ENCODE data around the gene ZBTB40. TPM values are rescaled to one million over a fixed set of nuclear protein-coding genes. Genes with fewer than 3 reads are reported as not detected.

Gene ZBTB40
- total and polyA plus RNA-seq, 7 donors, result 3.8 to 14.1 (median 10.0) TPM

DNA sequence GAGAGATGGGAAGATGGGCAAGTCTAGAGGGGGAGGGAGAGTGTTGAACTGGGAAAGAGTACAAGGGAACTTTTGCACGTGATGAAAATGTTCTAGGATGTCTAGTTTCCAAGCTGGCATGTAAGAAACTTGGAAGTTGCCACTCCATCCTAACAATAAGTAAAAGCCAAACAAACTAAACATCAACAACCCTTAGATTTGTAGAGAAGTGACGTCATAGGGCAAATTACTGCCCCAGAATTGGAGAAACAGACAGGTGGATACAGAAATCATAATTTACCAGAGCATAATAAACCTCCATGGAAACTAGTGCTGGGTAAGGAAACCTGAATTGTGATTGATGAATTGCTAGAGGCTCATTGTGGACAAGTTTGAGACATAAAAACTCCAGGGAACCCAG, 14.7 kb upstream of the ZBTB40 start:
- intact Hi-C loops (cut with DNase I), result no loop called here
- DNase-seq (no peak), ATAC-seq (no peak)
- Histone ChIP-seq H3K27me3 (ENCODE audit: insufficient read depth in 3 of 3, low read length in 2 of 3) (no peaks in the 10 kb centered on the region), H3K9me3 (peaks cover 19% of the 10 kb centered on the region), H3K27ac (no peak overlapping the region), H3K4me3 (no peak overlapping the region), H3K4me1 (no peaks in the 10 kb centered on the region), H3K36me3 (ENCODE audit: insufficient read depth in 1 of 2, low read depth in 1 of 2) (no peaks in the 10 kb centered on the region)
- WGBS, 3 donors, result 51 to 76% (median 62%) methylated on average over 2 of the region's 2 CpGs
- TF ChIP-seq, protein P1, sequence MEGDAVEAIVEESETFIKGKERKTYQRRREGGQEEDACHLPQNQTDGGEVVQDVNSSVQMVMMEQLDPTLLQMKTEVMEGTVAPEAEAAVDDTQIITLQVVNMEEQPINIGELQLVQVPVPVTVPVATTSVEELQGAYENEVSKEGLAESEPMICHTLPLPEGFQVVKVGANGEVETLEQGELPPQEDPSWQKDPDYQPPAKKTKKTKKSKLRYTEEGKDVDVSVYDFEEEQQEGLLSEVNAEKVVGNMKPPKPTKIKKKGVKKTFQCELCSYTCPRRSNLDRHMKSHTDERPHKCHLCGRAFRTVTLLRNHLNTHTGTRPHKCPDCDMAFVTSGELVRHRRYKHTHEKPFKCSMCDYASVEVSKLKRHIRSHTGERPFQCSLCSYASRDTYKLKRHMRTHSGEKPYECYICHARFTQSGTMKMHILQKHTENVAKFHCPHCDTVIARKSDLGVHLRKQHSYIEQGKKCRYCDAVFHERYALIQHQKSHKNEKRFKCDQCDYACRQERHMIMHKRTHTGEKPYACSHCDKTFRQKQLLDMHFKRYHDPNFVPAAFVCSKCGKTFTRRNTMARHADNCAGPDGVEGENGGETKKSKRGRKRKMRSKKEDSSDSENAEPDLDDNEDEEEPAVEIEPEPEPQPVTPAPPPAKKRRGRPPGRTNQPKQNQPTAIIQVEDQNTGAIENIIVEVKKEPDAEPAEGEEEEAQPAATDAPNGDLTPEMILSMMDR (IDR thresholded peaks at IDR 0.05), result no peak

DNA sequence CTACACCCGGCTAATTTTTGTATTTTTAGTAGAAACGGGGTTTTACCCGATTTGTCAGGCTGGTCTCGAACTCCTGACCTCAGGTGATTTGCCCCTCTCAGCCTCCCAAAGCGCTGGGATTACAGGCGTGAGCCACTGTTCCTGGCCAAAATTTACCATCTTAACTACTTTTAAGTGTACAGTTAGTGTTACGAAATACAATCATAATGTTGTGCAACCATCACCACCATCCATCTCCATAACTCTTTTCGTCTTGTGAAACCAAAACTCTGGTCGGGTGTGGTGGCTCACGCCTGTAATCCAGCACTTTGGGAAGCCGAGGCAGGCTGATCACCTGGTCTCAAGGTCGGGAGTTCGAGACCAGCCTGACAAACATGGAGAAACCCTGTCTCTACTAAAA, 14.1 kb upstream of the ZBTB40 start:
- 88 to 91% (median 90%) methylated on average over 13 of the region's 13 CpGs for WGBS, 3 donors
- ATAC-seq, result no peak

GRCh38 chr1:22440582-22440981, 11.1 kb upstream of the ZBTB40 start:
- no peaks in the 10 kb centered on the region for H3K4me1 ChIP-seq
- ATAC-seq (no peak), DNase-seq (no peak)
- H3K36me3 ChIP-seq (ENCODE audit: insufficient read depth in 1 of 2, low read depth in 1 of 2), result no peaks in the 10 kb centered on the region
- H3K27ac ChIP-seq, result no peak overlapping the region
- H3K27me3 ChIP-seq (ENCODE audit: insufficient read depth in 3 of 3, low read length in 2 of 3), result no peaks in the 10 kb centered on the region
- peaks cover 19% of the 10 kb centered on the region for H3K9me3 ChIP-seq
- H3K4me3 ChIP-seq, result no peak overlapping the region
- intact Hi-C loops (cut with DNase I), result no loop called here
- TF ChIP-seq, protein P1 (IDR thresholded peaks at IDR 0.05), result no peak

More for the DNA sequence above, 14.1 kb upstream of the ZBTB40 start:
- peaks cover 19% of the 10 kb centered on the region for H3K9me3 ChIP-seq
- no peak overlapping the region for H3K27ac ChIP-seq
- H3K36me3 ChIP-seq (ENCODE audit: insufficient read depth in 1 of 2, low read depth in 1 of 2), result no peaks in the 10 kb centered on the region
- H3K4me1 ChIP-seq, result no peaks in the 10 kb centered on the region
- intact Hi-C loops (cut with DNase I), result no loop called here
- no peak for DNase-seq
- TF ChIP-seq, protein P1 (IDR thresholded peaks at IDR 0.05), result no peak
- no peaks in the 10 kb centered on the region for H3K27me3 ChIP-seq (ENCODE audit: insufficient read depth in 3 of 3, low read length in 2 of 3)
- no peak overlapping the region for H3K4me3 ChIP-seq

DNA sequence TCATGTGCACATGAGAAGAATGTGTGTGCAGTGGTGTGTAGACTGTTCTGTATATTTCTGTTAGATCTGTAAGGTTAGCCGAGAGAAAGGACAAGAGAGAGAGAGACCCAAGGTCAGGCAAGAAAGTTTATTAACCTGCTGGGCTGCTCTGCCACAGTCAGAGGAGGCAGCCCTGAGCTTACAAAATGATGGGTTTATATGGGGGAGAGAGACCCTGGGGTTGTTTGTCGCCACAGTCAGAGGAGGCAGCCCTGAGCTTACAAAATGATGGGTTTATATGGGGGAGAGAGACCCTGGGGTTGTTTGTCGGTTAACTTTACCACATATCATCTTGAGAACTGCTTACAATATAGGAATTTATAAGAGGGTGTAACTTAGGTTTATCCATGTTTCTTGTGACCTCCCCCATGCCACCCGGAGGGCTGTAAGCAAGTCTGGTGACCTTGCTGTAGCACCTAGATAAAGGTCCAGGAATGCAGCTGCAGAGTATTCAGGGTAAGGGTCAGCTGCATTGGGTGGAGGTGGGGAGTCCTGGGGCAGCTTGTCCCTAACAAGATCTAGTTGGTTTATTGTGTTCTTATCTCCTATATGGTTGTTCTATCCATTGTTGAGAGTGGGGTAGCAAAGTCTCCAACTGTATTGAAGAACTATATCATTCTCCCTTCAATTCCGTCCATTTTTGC, 9.3 kb upstream of the ZBTB40 start:
- TF ChIP-seq, protein P1 (IDR thresholded peaks at IDR 0.05), result no peak
- Histone ChIP-seq H3K36me3 (ENCODE audit: insufficient read depth in 1 of 2, low read depth in 1 of 2) (no peaks in the 10 kb centered on the region), H3K27me3 (ENCODE audit: insufficient read depth in 3 of 3, low read length in 2 of 3) (no peaks in the 10 kb centered on the region), H3K4me1 (peaks cover 8% of the 10 kb centered on the region), H3K27ac (no peak overlapping the region), H3K9me3 (peaks cover 19% of the 10 kb centered on the region), H3K4me3 (no peak overlapping the region)
- no peak for ATAC-seq
- WGBS, 3 donors, result 52 to 60% (median 56%) methylated on average over 5 of the region's 5 CpGs
- intact Hi-C loops (cut with DNase I), result no loop called here
- DNase-seq, result no peak

- no peak overlapping the region for H3K4me3 ChIP-seq
- DNase-seq (no peak), ATAC-seq (no peak)
- 75 to 84% (median 84%) methylated on average over 4 of the region's 4 CpGs for WGBS, 3 donors
- peaks cover 17% of the 10 kb centered on the region for H3K4me1 ChIP-seq
- H3K27me3 ChIP-seq (ENCODE audit: insufficient read depth in 3 of 3, low read length in 2 of 3), result no peaks in the 10 kb centered on the region
- H3K27ac ChIP-seq, result no peak overlapping the region
- TF ChIP-seq, protein P1 (IDR thresholded peaks at IDR 0.05), result no peak
- no peaks in the 10 kb centered on the region for H3K36me3 ChIP-seq (ENCODE audit: insufficient read depth in 1 of 2, low read depth in 1 of 2)
- intact Hi-C loops (cut with DNase I), result no loop called here
- H3K9me3 ChIP-seq, result peaks cover 19% of the 10 kb centered on the region
These were observed 8.3 kb upstream of the ZBTB40 start for GRCh38 chr1:22443332-22443731.

Measured in psoas muscle (tissue), 8 donors.